Hepatic stellate cell (primary cell): ENCODE results near the gene GPR107.
A peak's percentile ranks its signal among the peaks of the same experiment; 100 is the strongest.

Experiments
- DNase-seq: peaks from one replicate; pipeline ENCODE4 v3.0.0; 2011; ENCODE audit warnings: low spot score

GPR107 gene

GRCh38 chr9:130110596-130111021 is 56.9 kb downstream of the GPR107 start:
- no peak for DNase-seq

- no peak for DNase-seq
These were observed 58.3 kb downstream of the GPR107 start for GRCh38 chr9:130111786-130112537.

GRCh38 chr9:130112538-130113151 is 58.9 kb downstream of the GPR107 start:
- DNase-seq, result no peak

DNA sequence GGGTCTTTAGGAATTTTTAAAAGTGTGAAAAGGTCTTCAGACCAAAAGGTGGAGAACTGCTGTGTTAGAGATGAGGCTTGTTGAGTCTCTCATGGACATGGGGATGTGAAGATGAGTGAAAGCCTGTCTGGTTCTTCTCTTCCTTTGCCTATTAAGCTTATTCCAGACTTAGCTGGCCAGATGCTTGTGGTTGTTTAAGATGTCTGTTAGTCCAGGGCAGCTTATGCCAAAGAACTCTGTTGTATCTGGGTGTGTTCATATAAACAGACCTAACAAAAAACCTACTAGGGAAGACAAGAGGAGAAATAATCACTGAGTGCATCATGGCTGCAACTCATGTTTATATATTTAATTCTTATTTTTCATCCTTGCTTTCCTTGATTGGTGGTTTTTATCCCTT is 61.0 kb downstream of the GPR107 start:
- DNase-seq, result no peak

DNA sequence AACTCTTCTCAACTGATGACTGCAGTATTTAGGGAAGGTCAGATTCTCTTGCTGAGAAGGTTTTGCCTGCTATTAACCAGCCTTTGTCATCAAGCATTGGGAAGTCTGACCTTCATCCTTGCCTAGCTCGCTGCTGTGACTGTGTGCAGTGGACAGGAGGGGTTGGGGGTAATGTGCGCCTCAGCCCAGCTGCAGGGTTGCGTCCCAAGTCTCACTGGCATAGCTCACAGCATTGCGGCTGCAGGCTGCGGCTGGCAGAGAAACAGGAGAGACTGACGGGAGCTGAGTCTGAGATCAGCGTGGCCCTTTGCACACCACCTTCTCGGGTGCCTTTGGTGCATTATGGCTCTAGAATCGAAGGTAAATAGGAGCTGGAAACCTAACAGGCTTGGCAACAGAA is 62.6 kb downstream of the GPR107 start:
- DNase-seq, result no peak

- no peak for DNase-seq
These were observed 63.7 kb downstream of the GPR107 start for GRCh38 chr9:130117376-130117775.

DNA sequence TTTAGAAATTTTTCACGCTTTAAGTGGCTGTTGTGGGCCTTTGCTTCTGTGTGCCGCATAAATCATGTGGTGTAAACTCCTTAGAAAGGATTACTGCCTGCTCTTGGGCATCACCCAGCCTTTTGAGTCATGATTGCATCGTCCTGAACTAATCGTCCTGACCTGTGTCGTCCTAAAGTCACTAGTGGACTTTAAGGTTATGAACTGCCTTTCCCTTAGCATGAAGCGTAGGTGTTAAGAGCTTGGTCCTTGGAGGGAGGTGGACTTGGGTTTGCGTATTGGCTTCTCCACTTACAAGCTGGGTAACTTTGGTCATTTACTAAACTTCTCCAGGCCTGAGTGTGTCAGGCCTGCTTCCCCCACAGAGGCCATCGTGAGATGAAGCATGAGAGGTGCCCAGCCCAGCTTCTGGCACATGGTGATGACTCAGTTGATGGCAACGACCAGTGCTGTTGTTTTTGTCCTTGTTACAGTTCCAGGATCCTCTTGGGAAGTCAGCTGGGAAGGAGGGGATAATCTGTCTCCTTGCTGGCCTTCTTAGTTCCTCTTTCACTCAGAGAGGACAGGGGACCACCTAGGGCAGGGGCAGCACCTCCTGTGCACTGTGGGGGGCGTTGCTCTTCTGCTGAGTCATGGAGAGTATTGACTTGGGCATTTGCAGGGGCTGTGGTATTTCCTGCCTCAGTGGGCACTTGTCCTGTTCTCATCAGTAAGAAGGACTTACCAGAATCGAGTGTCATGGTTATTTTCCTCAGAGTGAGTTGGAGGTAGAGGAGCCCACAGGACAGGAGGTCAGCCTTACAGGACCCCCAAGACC is 64.3 kb downstream of the GPR107 start:
- DNase-seq, result peak; percentile 74

- no peak for DNase-seq
These were observed 65.3 kb downstream of the GPR107 start for GRCh38 chr9:130118841-130119518.

- no peak for DNase-seq
These were observed 66.0 kb downstream of the GPR107 start for GRCh38 chr9:130119519-130120298.

DNA sequence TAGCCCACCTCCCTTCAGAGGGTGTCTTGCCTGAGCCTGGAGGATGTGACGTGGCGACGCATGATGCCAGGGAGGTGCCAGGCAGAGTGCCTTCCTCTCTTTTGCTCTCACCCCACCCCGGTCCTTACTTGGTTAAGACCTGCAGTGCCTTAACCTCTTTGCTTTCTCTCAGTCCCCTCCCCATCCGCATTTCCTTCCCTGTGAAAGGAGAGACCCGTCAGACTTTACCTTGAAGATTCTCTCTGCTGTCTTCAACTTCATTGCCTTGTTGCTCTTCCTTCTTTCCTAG is 66.5 kb downstream of the GPR107 start:
- DNase-seq, result no peak

GRCh38 chr9:130120832-130121231 is 67.1 kb downstream of the GPR107 start:
- no peak for DNase-seq

- DNase-seq, result no peak
These were observed 68.8 kb downstream of the GPR107 start for GRCh38 chr9:130122456-130122855.

GRCh38 chr9:130124085-130124860 is 70.6 kb downstream of the GPR107 start:
- no peak for DNase-seq

GRCh38 chr9:130126721-130127433 is 73.2 kb downstream of the GPR107 start:
- no peak for DNase-seq

DNA sequence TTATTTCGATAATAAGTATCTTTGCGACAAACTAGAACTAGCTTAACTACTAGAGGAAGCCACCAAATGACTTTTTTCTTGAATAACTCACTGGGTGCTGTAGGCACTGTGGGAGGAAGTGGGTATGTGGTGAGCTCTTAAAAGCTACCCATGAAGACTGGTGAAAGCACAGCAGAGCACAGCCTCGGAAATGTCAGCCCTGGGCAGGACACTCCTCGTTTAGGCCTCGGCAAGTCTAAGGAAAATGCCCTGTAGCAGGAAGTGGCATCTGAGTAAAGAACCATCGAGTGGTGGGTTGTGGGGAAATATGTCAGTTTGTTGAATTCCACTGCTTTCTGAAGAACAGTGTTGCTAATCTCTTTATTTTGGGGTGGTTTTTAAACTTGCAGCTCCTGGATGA is 74.5 kb downstream of the GPR107 start:
- no peak for DNase-seq

GRCh38 chr9:130128733-130129431 is 75.2 kb downstream of the GPR107 start:
- peak; percentile 80 for DNase-seq

DNA sequence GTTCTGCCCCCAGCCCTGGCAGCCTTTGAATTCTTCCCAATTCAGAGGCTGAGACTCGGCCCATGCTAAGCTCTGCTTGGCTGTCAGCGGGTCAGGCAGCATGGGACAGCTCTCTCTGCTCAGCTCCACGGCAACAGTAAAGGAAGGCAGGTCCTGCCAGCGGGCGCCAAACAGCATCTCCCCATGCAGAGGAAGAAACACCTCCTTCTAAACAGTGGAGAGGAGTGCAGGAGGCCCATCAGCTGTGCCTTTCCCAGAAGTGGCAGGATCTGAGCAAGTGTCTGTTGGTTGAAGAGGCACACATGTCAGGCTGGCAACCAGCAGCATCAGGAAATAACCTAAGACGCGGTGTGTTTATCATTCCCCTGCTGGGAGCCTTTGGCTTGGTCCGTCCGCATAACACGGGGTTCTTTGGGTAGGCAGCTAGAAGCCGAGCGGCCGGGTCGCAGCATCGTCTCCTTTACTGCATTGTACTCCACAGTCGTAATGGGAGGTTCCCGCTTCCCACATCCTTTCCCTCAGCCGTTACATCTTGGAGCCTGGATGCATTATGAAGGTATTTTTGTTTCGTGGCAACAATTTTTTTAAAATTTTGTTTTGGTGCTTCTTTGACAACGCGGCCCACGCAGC is 75.8 kb downstream of the GPR107 start:
- DNase-seq, result no peak

- DNase-seq, result no peak
These were observed 79.0 kb downstream of the GPR107 start for GRCh38 chr9:130132746-130133145.

GRCh38 chr9:130137081-130137640 is 83.5 kb downstream of the GPR107 start:
- DNase-seq, result no peak
